ENCODE results near the gene ARNT2.

Gene ARNT2

DNA sequence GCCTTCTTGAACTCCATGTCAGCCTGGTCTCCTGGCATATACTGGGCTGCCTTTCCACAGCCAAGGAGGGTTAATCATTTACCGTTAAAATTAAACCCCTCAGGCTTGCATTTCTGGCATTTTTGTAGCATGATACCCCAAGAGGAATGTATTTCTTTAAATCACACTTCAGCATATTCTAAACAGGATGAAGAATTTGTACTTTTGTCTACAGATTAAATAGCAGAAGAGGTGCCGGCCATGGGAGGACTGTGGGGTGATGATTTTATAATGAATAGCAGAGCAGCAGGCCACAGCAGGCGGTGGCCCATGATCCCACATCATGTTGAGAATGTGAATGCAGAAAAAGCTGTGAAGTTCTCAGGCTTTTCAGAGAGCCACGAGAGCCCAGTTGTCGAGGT is 90.2 kb downstream of the ARNT2 start:
- TF ChIP-seq GATA2 (IDR thresholded peaks at IDR 0.05; ENCODE audit: low read depth, low read length) (no peak), GATA3 (IDR thresholded peaks at IDR 0.05; ENCODE audit: low read depth, low read length) (no peak)

DNA sequence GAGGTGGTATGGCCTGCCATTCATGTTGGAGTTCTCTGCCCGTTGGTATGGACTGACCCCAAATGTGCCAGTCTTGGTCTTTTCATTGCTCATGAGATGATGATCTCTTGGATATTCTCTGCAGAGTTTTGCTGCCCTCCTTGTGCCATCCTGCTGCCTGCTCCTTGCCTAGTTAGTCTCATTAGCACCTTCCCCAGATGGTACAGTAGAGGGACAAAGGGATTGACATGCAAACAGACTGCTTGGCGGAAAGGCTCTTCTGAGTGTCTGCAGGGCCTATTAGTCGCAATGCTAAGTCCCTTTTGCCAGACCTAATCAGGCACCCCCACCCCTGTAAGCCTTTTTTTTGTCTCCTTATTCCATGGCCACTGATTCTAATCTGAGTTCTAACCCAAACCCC is 90.6 kb downstream of the ARNT2 start:
- TF ChIP-seq GATA2 (IDR thresholded peaks at IDR 0.05; ENCODE audit: low read depth, low read length) = no peak
- TF ChIP-seq GATA3 (IDR thresholded peaks at IDR 0.05; ENCODE audit: low read depth, low read length) = no peak

DNA sequence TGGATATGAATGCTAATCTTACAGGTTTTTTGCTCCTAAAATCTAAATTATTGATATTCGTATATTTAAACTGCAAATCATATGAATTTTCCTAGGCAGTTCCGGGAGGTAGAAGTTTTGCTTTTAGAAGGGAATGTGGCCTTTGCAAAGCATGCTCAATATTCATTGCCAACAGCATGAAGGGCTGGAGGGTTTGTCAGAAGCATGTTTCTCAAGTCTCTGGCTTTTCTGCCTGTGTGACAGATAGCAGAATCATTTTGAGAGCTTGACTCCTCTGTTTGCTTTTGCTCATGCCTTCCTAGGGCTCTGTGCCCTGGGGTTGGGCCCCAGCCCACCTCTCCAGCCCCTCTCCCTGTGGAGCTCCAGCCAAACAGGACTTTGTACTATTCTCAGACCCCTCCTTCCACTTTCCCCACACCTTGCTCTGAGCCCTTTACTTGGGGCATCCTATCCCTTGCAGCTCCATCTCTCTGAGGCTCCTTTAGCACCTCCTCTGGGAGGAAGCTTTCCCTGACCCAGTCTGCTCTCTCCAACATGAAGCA is 91.3 kb downstream of the ARNT2 start:
- TF ChIP-seq GATA2 (IDR thresholded peaks at IDR 0.05; ENCODE audit: low read depth, low read length) (no peak), GATA3 (IDR thresholded peaks at IDR 0.05; ENCODE audit: low read depth, low read length) (no peak)

DNA sequence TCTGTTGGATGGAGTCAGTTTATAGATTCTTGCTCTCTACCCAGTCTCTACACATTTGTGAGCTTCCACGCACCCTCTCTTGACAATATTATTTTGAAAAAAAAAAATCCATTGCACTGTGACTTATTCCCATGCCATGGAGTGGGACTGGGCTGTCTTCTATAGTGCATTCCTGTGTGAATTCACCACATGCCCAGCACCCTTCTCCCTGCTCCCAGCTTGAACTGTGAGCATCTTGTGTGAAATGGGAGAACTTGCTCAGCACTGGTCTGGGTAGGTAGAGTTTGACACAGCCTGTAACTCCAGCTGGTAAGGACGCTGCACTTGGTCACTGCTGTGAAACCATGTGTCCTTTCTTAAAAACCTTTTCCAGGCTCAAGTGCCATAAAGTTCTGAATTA is 91.9 kb downstream of the ARNT2 start:
- TF ChIP-seq GATA3 (IDR thresholded peaks at IDR 0.05; ENCODE audit: low read depth, low read length) (no peak), GATA2 (IDR thresholded peaks at IDR 0.05; ENCODE audit: low read depth, low read length) (no peak)

DNA sequence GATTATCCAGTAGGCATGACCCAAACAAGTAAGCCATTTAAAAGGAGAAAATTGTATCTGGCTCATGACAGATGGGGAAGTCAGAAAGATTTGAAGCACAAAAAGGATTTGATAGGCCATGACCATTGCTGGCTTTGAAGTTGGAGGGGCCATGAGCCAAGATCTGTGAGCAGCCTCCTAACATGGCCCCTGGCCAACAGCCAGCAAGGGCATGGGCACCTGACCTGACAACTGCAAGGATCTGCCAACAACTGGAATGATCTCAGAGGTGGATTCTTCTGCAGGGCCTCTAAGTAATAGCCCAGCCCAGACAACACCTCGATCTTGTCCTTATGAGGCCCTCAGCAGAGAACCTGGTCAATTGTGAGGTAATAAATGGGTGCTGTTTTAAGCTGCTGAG is 93.0 kb downstream of the ARNT2 start:
- TF ChIP-seq GATA2 (IDR thresholded peaks at IDR 0.05; ENCODE audit: low read depth, low read length) = no peak
- TF ChIP-seq GATA3 (IDR thresholded peaks at IDR 0.05; ENCODE audit: low read depth, low read length) = no peak

DNA sequence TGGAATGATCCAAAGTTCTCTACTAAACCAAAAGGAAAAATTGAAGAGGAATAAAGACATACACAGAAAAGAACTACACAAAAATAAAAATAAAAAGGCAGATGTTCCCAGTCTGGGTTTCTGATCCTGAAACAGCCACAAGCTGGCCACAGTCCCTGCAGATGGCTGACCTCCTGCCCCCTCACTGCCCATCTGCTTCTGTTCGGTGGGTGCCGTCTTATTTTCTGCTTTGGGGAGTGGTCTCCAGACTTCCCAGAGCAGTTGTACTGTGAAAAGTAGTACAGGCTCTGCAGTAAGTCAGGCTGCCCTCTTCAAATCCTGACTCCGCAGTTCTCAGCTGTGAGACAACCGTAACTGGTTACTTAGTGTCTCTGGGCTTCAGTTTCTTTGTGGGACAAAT is 94.5 kb downstream of the ARNT2 start:
- no peak for TF ChIP-seq GATA2 (IDR thresholded peaks at IDR 0.05; ENCODE audit: low read depth, low read length)
- TF ChIP-seq GATA3 (IDR thresholded peaks at IDR 0.05; ENCODE audit: low read depth, low read length) = no peak

DNA sequence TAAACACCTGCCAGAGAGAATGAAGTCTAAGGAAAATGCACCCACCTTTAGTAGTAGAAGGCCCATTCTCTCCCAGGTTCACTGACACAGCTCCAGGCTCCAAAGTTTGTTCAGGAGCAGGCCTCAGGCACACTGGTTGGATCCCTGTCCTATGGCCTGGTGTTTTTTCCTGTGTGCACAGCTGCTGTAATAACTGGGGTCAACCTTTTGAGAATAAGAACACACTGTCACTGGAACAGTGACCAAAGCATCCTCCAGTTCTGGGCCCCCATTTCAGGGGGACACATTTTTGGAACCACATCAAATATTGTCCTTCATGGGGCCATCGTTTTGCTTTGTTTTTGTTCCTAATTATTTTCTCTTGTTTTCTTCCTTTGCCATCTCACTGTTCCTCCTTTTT is 95.8 kb downstream of the ARNT2 start:
- TF ChIP-seq GATA2 (IDR thresholded peaks at IDR 0.05; ENCODE audit: low read depth, low read length) (no peak), GATA3 (IDR thresholded peaks at IDR 0.05; ENCODE audit: low read depth, low read length) (no peak)

DNA sequence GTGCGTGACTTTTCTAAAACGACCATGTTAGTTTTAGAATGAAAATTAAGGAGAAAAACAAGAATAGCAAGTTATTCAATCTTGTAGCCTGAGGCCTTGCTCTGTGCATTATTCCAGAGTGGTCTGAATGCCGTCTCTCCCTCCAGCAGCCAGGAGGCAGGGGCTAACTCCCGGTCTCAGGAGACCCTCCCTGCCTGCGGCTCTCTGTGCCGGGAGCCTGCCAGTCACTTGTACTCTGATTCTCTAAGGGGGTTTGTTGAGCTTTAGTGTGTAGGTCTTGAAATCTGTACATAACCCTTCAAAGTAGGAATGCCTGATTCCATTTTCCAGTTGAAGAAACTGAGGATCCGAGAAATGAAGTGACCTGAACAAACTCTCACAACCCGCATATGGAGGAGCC is 97.3 kb downstream of the ARNT2 start:
- TF ChIP-seq GATA2 (IDR thresholded peaks at IDR 0.05; ENCODE audit: low read depth, low read length) = no peak
- no peak for TF ChIP-seq GATA3 (IDR thresholded peaks at IDR 0.05; ENCODE audit: low read depth, low read length)

DNA sequence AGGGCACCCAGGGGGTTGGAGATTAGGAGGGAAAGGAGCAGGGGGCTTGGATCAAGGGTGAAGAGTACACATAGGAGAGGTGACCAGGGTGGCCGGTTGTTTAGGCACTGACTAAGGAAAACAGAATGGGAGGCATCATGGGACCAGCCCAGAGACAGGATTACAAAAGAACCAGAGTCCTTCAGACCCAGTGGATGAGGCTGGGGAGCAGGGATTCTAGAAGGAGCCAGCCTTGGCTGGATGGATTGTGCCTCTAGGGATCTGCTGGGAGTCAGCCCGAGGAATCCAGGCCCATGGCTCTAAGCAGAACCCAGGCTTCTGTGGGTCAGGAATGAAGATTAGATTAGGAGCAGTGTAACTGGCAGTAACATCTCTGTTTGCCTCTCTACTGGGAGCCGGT is 98.6 kb downstream of the ARNT2 start:
- no peak for TF ChIP-seq GATA2 (IDR thresholded peaks at IDR 0.05; ENCODE audit: low read depth, low read length)
- no peak for TF ChIP-seq GATA3 (IDR thresholded peaks at IDR 0.05; ENCODE audit: low read depth, low read length)

DNA sequence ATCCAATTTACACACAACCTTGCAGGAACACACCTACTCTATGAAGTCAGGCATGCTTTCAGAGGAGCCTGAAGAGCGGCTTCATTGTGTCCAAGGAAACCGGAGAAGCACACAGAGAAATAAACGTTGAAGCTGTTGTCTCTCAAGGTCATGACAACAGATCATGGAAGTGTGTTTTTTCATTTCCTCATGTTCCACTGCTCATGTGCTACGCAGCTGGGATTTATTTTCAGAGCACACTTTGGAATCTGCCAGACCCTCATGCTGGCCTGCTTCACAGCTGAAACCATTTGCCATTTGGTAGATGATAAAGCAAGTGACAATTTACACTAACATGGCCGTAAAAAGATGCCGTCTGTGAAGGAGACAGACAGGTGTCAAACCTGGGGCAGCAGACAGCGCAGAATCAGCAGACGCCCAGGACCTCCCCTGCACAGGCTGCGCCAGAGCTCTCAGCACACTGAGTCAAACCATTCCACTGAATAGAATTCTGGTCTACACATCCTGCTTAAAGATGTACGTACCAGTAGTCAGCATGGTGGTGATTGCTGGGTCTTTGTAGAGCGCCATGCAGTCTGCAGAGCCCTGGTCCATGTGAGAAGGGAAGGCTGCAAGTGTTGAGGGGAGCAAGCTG is 99.3 kb downstream of the ARNT2 start:
- TF ChIP-seq GATA2 (IDR thresholded peaks at IDR 0.05; ENCODE audit: low read depth, low read length) (no peak), GATA3 (IDR thresholded peaks at IDR 0.05; ENCODE audit: low read depth, low read length) (no peak)

DNA sequence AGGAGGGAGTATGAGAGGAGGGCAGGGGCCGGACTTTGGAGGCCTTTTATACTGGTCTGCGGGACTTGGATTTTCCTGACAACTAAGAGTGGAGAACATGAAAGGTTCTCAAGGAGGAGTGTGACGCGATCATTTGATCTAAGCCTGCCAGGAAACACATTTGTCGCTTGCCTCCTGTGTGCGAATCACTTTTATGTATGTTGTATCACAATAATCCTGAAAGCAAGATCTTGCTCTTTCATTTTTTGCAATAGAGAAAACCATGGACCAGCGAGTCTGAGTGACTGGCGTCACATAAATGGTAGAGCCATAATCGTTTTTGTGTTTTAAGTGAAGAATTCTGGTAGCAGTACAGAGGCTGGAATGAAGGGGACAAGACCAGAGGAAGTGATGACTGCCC is 100.7 kb downstream of the ARNT2 start:
- no peak for TF ChIP-seq GATA2 (IDR thresholded peaks at IDR 0.05; ENCODE audit: low read depth, low read length)
- TF ChIP-seq GATA3 (IDR thresholded peaks at IDR 0.05; ENCODE audit: low read depth, low read length) = no peak

DNA sequence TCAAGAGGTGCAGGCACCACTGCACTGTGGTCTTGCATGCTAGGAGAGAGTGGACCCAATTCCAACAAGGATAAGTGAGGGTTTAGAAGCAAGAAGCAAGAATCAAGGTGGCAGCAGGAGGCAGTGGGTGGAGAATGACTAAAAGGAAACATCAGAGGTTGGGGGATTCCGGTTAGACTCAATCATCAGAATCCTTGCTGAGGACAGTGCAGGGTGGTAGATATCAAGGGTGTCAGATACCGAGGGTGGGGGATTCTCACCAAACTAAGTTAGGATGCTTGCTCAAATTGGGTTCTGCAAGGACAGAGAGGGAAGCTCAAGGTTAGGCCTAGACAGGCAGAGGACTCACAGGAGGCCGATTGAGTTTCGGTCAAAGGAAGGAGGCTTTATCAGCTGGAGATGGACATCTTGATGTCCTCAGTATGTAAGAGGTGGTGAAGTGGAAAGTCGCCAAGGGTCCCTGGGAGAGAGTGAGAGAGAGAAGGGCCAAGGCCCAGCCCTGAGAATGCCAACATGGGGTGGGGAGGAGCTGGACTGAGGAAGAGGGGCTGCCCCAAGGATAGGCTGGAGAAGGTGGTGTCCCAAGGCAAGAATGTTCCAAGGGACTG is 102.2 kb downstream of the ARNT2 start:
- TF ChIP-seq GATA2 (IDR thresholded peaks at IDR 0.05; ENCODE audit: low read depth, low read length) (no peak), GATA3 (IDR thresholded peaks at IDR 0.05; ENCODE audit: low read depth, low read length) (no peak)

DNA sequence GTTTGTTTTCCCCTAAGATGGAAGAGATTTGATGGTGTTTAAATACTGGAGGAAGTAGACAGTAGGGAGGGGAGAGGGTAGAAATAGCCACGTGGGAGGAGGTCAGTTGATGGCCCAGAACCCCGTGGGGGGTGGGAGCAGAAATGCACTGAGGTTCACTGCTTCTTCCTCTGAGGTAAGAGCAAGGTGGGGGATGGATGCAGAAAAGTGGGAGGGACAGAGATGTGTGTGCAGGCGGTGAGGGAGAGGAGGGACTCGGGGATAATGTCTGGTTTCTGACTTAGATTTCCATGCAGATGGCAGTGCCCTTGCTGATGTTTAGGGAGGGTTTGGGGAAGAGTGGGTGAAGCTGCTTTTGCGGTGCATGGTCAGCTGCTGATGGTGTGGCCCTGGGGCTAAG is 102.9 kb downstream of the ARNT2 start:
- TF ChIP-seq GATA2 (IDR thresholded peaks at IDR 0.05; ENCODE audit: low read depth, low read length) (no peak), GATA3 (IDR thresholded peaks at IDR 0.05; ENCODE audit: low read depth, low read length) (no peak)

DNA sequence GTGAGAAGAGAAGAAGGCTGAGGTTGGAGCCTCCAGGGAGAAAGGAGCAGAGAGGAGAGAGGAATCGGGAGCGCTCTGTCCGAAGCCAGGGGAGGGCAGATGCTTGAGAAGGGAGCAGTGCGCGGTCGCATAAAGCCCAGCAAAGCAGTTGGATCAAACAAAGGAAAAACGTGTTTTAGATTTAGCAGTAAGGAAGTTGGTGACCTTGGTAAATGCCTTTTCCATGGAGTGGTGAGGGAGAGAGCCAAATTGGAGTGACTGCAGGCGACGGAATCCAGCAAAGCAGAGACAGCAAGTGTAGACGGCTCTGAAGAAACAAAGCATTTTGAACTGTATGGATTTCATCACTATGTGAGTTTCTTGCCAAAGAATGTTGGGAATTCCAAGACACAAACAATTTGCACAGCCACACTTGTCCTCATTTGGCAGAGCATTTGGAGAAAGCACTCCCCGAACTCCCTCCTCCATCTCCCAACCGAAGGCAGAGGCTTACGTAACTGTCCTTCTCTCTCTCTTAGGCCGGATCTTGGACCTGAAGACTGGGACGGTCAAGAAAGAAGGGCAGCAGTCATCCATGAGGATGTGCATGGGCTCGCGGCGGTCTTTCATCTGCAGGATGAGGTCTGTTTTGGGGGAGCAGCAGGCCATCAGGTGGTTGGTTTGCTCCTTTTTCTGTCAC is 103.6 kb downstream of the ARNT2 start:
- TF ChIP-seq GATA3 (IDR thresholded peaks at IDR 0.05; ENCODE audit: low read depth, low read length) (no peak), GATA2 (IDR thresholded peaks at IDR 0.05; ENCODE audit: low read depth, low read length) (no peak)

DNA sequence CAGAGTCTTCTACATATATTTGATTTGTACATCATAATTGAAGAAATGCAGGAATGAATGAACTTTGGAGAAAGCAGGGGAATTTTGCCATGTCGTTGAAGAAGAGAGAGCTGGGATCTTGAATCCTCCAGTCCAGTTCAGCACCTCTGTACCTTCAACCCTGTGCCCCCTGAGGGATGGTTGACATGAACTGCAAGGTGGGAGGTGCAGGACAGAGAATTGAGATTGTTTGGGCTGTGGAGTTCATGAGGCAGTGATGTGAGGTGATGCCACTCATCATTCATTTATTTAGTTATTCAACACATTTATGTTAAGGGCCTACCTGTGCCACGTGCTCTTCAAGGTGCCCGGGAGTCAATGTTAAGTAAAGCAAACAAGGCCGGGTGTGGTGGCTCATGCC is 104.6 kb downstream of the ARNT2 start:
- TF ChIP-seq GATA2 (IDR thresholded peaks at IDR 0.05; ENCODE audit: low read depth, low read length) (no peak), GATA3 (IDR thresholded peaks at IDR 0.05; ENCODE audit: low read depth, low read length) (no peak)
